Skeletal muscle tissue (tissue), 4 donors: Measurements from ENCODE around the gene EFNA3. TPM values are rescaled to one million over a fixed set of nuclear protein-coding genes. Genes with fewer than 3 reads are reported as not detected.

Source experiments
- H3K27ac ChIP-seq: one replicate; pipeline ENCODE4 v1.7.0; 2013; ENCODE audit warnings: mild to moderate bottlenecking, low read depth, low read length, inconsistent platforms
- H3K27me3 ChIP-seq, 3 donors: one replicate each; pipeline ENCODE4 v1.7.0; 2013; ENCODE audit warnings: low read length in 3 of 3; ENCODE audit not compliant: control insufficient read depth in 3 of 3, insufficient read depth in 3 of 3
- H3K36me3 ChIP-seq, 3 donors: one replicate each; pipeline ENCODE4 v1.7.0; 2013; ENCODE audit warnings: low read length in 3 of 3; ENCODE audit not compliant: control insufficient read depth in 3 of 3, insufficient read depth in 3 of 3
- H3K4me1 ChIP-seq, 3 donors: one replicate each; pipeline ENCODE4 v1.7.0; 2013; ENCODE audit warnings: low read length in 3 of 3, mild to moderate bottlenecking in 3 of 3; ENCODE audit not compliant: control insufficient read depth in 3 of 3, insufficient read depth in 3 of 3
- H3K4me3 ChIP-seq, 3 donors: one replicate each; pipeline ENCODE4 v1.7.0; 2013; ENCODE audit warnings: low read length in 3 of 3
- H3K9ac ChIP-seq, 3 donors: one replicate each; pipeline ENCODE4 v1.7.0; 2013; ENCODE audit warnings: low read length in 3 of 3, mild to moderate bottlenecking in 3 of 3, moderate library complexity in 2 of 3, low read depth in 1 of 3
- H3K9me3 ChIP-seq, 3 donors: one replicate each; pipeline ENCODE4 v1.7.0; 2013; ENCODE audit warnings: low read length in 3 of 3; ENCODE audit not compliant: control insufficient read depth in 3 of 3
- total RNA-seq: library from RNA; depleted of rRNA; stranded (reverse); fragments of >200 nt; gene quantifications from one replicate; pipeline ENCODE4 v1.2.3, GENCODE V29; 2014
- donor health status: Osteomylitis.

The EFNA3 gene
- total RNA-seq, 1 donor from 2014 or later: 0.52 TPM

DNA sequence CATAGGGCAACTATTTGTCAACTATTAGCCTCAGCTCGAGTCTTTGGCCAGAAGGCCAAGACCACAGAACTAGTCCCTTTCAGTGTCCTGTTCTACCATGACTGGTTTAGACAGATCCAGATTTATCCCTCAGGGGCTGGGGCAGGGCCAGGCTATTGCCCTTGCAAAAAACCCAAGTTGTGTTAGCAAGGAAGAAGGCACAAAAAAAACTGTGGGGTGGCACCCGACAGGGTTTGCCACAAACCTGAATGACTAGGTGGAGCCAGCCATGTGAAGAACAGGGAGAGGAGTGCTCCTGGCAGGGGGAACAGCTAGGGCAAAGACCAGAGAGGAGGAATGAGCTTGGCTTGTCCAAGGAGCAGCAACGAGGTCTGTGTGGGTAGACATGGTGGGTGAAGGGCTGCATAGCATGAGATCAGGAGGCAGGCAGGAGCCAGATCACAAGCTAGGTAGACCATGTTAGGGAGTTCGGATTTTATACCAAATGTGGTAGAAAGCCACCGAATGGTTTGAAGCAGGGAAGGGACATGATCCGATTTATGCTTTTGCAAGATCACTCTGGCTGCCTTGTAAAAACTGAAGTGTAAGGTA lies 40.7 kb upstream of the EFNA3 start:
- Histone ChIP-seq H3K9ac (no peak overlapping the region), H3K27me3 (peaks cover 0 to 2% (median 0%) of the 10 kb centered on the region in 3 donors), H3K4me3 (no peak overlapping the region), H3K9me3 (no peaks in the 10 kb centered on the region), H3K27ac (no peak overlapping the region), H3K4me1 (peaks cover 10 to 16% (median 10%) of the 10 kb centered on the region in 3 donors), H3K36me3 (no peaks in the 10 kb centered on the region)

DNA sequence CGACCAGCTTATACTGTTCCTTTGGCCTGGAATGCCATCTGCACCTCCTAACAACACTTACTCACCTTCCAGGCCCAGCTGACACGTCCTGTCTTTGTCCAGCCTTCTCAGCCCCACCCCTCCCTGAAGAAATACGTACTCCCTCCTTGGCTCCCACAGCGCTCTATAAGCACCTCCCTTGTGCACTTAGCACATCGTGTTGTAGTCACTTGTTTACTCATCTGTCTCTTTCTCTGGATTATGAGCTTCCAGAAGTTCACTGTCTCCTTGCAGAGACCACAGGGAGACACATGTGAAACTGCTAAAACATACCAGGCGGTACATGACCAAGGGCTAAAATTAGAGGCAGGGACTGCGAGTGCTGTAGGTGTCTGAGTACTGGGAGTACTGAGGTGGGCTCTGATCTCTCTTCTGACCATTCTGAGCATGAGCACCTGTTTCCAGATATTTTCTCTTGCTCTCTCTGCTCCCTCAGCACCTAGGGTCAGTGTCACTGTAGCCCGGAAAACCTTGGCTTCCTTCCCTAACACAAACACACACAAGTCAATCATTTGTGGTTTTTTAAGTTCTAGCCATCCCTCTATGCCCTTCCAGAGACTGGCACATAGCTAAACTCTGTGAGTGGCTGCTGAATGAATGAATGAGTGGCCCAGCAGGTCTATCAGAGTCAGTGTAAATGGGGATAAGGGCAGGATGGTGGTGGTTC lies 39.9 kb upstream of the EFNA3 start:
- peak overlapping the region in 1 of 3 donors; percentile 3 for H3K4me3 ChIP-seq
- peaks cover 10 to 16% (median 10%) of the 10 kb centered on the region in 3 donors for H3K4me1 ChIP-seq
- H3K9me3 ChIP-seq: no peaks in the 10 kb centered on the region
- H3K27ac ChIP-seq: no peak overlapping the region
- H3K27me3 ChIP-seq: peaks cover 0 to 2% (median 0%) of the 10 kb centered on the region in 3 donors
- peak overlapping the region in 1 of 3 donors; percentile 21 for H3K9ac ChIP-seq
- H3K36me3 ChIP-seq: no peaks in the 10 kb centered on the region

DNA sequence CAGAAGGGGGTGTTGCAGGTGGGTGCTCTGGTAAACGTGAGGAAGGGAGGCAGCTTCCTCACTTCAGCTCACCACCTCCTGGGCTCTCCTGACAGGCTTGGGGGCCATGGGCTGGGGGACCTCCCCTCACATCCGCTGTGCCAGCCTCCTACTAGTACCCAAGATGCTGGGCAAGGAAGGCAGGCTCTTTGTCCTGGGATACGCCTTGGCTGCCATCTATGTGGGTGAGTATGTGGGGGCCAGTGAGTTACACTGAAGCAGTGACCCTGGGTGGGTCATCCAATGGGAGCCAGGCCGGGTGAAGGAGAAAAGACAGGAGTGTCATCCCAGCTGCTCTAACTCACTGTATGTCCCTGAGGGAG lies 39.3 kb upstream of the EFNA3 start:
- H3K4me3 ChIP-seq: no peak overlapping the region
- no peak overlapping the region for H3K9ac ChIP-seq
- no peaks in the 10 kb centered on the region for H3K27me3 ChIP-seq
- no peak overlapping the region for H3K27ac ChIP-seq
- H3K9me3 ChIP-seq: no peaks in the 10 kb centered on the region
- H3K4me1 ChIP-seq: peaks cover 10 to 19% (median 11%) of the 10 kb centered on the region in 3 donors
- H3K36me3 ChIP-seq: no peaks in the 10 kb centered on the region

DNA sequence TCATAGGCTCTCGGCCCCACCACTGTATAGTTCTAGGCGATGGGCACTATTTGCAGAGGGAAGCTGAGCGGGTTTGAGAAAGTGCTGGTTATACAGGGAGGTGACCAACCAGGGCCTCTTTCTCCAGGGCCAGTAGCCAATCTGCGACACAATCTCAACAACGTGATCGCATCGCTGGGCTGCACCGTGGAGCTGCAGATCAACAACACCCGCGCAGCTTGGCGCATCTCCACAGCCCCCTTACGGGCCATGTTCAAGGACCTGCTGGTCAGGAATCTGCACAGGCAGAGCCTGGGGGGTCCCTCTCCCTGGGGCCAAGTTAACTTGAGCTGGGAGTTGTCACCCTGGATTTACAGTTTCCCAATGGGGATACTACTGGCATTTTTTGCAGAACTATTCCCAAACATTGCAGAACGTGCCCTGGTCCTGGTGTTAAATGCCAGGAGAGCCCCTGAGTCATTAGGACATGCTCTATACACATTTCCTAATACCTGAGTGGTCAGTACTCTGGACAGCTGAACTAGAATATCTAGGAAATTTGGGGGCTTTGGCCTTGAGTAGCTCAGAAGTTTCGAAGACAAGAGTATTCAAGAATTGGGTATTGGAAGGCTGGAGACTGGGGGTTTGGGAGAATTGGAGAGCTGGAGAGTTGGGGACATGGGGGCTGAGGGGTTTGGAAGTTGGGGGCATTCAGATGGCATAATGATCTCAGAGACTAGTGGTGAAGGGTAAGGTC lies 38.1 kb upstream of the EFNA3 start:
- peaks cover 20 to 31% (median 24%) of the 10 kb centered on the region in 3 donors for H3K4me1 ChIP-seq
- no peaks in the 10 kb centered on the region for H3K36me3 ChIP-seq
- no peaks in the 10 kb centered on the region for H3K27me3 ChIP-seq
- no peak overlapping the region for H3K9ac ChIP-seq
- H3K9me3 ChIP-seq: no peaks in the 10 kb centered on the region
- H3K4me3 ChIP-seq: no peak overlapping the region
- H3K27ac ChIP-seq: no peak overlapping the region

DNA sequence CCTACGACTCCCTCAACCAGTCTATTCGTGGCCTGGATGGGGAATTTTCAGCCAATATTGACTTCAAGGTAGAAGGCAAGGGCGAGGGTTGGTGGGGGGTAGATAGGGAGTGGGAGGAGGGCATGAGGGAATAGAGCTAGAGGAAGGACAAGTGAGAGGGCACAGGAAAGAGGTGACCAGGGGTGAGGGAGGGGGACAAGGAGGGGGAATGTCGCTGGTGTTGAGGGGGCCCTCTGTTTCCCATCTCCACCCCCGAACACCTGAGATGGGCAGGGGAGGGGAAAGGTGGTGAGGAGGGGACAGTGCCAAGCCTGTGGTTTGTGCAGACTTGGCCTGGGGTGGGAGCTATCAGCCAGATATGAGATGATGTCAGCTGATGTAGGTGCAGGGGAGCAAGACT lies 35.8 kb upstream of the EFNA3 start:
- Histone ChIP-seq H3K27me3 (no peaks in the 10 kb centered on the region), H3K9ac (no peak overlapping the region), H3K9me3 (no peaks in the 10 kb centered on the region), H3K4me3 (no peak overlapping the region), H3K36me3 (no peaks in the 10 kb centered on the region), H3K27ac (no peak overlapping the region), H3K4me1 (peaks cover 21 to 36% (median 33%) of the 10 kb centered on the region in 3 donors)

DNA sequence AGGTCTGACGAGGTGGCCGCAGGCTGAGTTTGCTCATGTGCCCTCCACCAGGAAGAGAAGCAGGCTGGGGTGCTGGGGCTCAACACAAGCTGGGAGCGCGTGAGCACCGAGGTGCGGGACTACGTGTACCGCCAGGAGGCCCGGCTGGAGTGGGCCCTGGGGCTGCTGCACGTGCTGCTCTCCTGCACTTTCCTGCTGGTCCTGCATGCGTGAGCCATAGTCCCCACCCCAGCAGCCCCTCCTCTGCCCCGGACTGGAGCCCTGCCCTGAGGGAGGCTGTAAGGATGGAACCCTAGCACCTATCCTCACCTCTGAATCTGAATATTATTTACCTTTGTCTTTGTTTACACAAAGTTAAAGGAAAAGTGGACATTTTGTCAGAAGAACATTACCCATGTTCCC lies 35.3 kb upstream of the EFNA3 start:
- H3K27ac ChIP-seq: no peak overlapping the region
- H3K4me3 ChIP-seq: no peak overlapping the region
- no peaks in the 10 kb centered on the region for H3K36me3 ChIP-seq
- H3K9ac ChIP-seq: no peak overlapping the region
- no peaks in the 10 kb centered on the region for H3K27me3 ChIP-seq
- H3K9me3 ChIP-seq: no peaks in the 10 kb centered on the region
- H3K4me1 ChIP-seq: peaks cover 21 to 40% (median 37%) of the 10 kb centered on the region in 3 donors

DNA sequence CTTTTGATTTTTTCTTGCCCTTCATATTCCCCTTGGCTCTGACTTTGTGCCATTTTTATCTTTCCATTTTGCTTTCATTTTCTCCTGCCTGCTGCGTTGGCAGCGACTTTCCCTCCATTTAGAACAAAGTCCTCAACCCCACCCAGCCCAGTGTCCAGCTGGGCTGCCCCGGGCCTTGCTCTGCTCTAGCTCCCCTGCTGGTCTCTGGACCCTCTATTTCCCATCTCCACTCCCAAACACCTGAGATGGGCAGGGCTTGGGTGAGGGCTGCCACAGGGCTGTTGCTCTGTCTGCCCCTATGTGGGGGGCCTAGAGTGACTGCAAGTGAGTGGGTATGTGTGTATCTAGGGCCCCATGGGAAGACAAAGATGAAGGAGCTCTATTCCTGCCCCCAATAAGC lies 34.8 kb upstream of the EFNA3 start:
- Histone ChIP-seq H3K9ac (no peak overlapping the region), H3K9me3 (no peaks in the 10 kb centered on the region), H3K27ac (no peak overlapping the region), H3K36me3 (no peaks in the 10 kb centered on the region), H3K4me3 (no peak overlapping the region), H3K4me1 (peaks cover 16 to 40% (median 37%) of the 10 kb centered on the region in 3 donors), H3K27me3 (no peaks in the 10 kb centered on the region)

DNA sequence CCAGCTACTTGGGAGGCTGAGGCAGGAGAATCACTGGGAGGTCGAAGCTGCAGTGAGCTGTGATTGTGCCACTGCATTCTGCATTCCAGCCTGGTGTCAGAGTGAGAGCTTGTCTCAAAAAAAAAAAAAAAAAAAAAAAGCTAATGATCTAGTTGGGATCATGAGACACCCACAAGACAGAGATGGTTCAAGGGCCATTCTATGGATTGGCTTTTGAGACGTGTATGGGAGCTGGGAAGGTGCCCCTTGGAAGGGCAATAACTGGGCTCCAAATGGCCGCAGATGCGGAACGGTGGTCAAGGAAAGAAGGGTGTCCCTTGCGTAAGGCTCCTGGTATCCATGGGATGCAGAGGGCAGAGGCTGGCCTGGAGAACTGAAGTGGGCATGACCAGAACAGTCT lies 34.3 kb upstream of the EFNA3 start:
- Histone ChIP-seq H3K36me3 (no peaks in the 10 kb centered on the region), H3K4me1 (peaks cover 12 to 40% (median 32%) of the 10 kb centered on the region in 3 donors), H3K27me3 (no peaks in the 10 kb centered on the region), H3K9me3 (no peaks in the 10 kb centered on the region), H3K4me3 (peak overlapping the region in 1 of 3 donors; percentile 40), H3K27ac (peak overlapping the region; percentile 69), H3K9ac (peak overlapping the region in 1 of 3 donors; percentile 16)

DNA sequence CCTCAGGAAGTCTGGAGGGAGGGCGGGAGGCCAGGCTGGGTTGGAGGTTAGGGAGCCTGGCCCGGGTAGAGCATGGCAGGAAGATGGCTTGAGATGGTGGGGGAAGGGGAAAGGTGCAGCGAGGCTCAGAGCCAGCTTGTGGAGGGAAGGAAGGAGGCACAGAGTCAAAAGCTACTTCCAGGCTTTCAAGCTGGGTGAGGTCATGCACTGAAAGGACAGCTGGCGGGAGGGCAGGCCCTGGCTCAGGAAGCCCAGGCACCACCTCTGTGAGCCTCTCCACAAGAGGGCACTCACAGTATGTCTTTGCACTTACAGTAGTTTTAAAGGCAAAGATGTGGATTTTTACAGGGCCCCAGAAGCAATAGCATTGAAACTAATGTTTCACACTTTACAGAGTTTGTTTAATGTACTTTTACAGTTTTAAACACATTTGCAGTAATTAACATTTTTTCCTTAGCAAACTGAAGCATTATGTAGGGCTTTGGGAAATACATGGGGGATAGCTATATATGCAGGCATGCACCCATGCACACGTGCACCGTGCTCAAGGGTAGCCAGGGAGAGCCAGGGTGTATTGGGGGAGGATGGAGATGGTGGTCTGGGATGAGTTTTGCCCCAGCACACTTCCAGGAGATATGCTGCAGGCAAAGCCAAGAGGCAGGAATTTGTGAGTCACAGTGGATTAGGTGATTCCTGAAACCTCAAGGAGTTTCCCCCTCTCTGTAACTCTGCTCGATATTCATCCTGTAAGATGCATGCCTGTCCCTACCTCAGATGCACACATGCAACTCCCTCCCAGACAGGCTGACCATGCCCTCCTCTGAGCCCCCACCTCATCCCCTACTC lies 33.6 kb upstream of the EFNA3 start:
- H3K9me3 ChIP-seq: no peaks in the 10 kb centered on the region
- peak overlapping the region; percentile 69 for H3K27ac ChIP-seq
- H3K27me3 ChIP-seq: no peaks in the 10 kb centered on the region
- peak overlapping the region in 2 of 3 donors; percentile 22 to 40 for H3K4me3 ChIP-seq
- H3K9ac ChIP-seq: peak overlapping the region in 1 of 3 donors; percentile 16
- peaks cover 17 to 46% (median 37%) of the 10 kb centered on the region in 3 donors for H3K4me1 ChIP-seq
- H3K36me3 ChIP-seq: no peaks in the 10 kb centered on the region
